Measurements from ENCODE around the gene NPIPB6. TPM values are rescaled to one million over a fixed set of nuclear protein-coding genes. Genes with fewer than 3 reads are reported as not detected.

Gene NPIPB6
- total and polyA plus RNA-seq, 2 experiments from 2014 or later, result 1.5 to 1.8 TPM

DNA sequence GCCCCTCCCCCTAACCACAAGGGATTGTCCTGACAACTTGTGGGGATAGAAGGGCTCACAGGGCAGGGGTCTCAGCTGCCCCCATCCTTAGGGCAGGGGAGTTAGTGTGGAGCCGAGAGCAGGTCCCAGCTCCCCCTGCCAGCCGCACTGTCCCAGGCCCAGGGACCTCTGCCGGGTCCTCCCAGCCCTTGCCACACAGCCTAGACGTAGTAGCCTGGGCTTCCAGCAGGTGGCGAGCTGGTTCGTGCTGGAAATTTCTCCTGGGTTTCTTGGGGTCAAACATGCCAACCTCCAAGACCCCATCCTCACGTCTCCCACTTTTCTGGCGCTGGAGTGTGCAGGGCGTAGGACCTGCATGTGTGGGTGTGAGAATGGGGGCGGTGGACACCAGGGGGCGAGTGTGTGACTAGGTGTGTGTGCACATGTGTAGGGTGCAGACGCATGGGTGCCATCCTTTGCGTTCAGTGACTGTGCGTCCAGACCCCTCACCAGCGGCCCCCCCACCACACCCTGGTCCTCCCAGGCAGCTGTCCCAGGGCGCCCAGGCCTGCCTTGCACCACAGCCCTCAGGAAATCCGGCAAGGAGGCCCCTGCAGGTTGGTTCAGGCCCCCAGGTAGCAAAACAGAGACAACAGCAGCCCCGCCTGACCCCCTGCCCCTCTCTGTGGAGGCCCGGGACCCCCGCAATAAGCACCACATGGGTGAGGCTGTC is 41.5 kb downstream of the NPIPB6 start:
- ATAC-seq, result peak; percentile 80
- H3K4me2 ChIP-seq, result no peak overlapping the region
- no peaks in the 10 kb centered on the region for H3K27me3 ChIP-seq (ENCODE audit: insufficient read depth)
- no peaks in the 10 kb centered on the region; the same call in 1 of the 2 replicates for H3K36me3 ChIP-seq (ENCODE audit: insufficient read depth)
- H3K4me3 ChIP-seq, result no peak overlapping the region
- H3K4me1 ChIP-seq (ENCODE audit: insufficient read depth), result no peaks in the 10 kb centered on the region; the same call in 1 of the 2 replicates
- H3K9me2 ChIP-seq (ENCODE audit: insufficient read depth), result no peaks in the 10 kb centered on the region
- TF ChIP-seq, protein P1, sequence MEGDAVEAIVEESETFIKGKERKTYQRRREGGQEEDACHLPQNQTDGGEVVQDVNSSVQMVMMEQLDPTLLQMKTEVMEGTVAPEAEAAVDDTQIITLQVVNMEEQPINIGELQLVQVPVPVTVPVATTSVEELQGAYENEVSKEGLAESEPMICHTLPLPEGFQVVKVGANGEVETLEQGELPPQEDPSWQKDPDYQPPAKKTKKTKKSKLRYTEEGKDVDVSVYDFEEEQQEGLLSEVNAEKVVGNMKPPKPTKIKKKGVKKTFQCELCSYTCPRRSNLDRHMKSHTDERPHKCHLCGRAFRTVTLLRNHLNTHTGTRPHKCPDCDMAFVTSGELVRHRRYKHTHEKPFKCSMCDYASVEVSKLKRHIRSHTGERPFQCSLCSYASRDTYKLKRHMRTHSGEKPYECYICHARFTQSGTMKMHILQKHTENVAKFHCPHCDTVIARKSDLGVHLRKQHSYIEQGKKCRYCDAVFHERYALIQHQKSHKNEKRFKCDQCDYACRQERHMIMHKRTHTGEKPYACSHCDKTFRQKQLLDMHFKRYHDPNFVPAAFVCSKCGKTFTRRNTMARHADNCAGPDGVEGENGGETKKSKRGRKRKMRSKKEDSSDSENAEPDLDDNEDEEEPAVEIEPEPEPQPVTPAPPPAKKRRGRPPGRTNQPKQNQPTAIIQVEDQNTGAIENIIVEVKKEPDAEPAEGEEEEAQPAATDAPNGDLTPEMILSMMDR (conservative IDR thresholded peaks at IDR 0.05; ENCODE audit: low read depth in 2 of 2), result peak; percentile 72 to 78
- TF ChIP-seq POLR2AphosphoS5 (IDR thresholded peaks at IDR 0.05; ENCODE audit: low read depth), result no peak
- H3K79me2 ChIP-seq (replicated peaks; ENCODE audit: insufficient read depth), result no peaks in the 10 kb centered on the region
- Mint-ChIP-seq H3K27ac (peak overlapping the region; percentile 72; the same call in 1 of the 2 replicates), H3K9me3 (no peaks in the 10 kb centered on the region), H3K27me3 (ENCODE audit: insufficient read depth, low read depth, poor library complexity) (peaks cover 27% of the 10 kb centered on the region), H3K4me1 (peaks cover 7% of the 10 kb centered on the region; the same call in 1 of the 3 replicates), H3K4me3 (no peak overlapping the region), H3K36me3 (ENCODE audit: low read depth) (peaks cover 22% of the 10 kb centered on the region)
- H4K20me1 ChIP-seq (replicated peaks; ENCODE audit: insufficient read depth), result peaks cover 6% of the 10 kb centered on the region; the same call in 1 of the 2 replicates
- DNase-seq (ENCODE audit: low spot score), result peak; percentile 84
- no peaks in the 10 kb centered on the region for H3F3A ChIP-seq (replicated peaks; ENCODE audit: low read depth)
- no peak overlapping the region for H2AFZ ChIP-seq
- no peak overlapping the region for H3K27ac ChIP-seq (ENCODE audit: low read depth)

DNA sequence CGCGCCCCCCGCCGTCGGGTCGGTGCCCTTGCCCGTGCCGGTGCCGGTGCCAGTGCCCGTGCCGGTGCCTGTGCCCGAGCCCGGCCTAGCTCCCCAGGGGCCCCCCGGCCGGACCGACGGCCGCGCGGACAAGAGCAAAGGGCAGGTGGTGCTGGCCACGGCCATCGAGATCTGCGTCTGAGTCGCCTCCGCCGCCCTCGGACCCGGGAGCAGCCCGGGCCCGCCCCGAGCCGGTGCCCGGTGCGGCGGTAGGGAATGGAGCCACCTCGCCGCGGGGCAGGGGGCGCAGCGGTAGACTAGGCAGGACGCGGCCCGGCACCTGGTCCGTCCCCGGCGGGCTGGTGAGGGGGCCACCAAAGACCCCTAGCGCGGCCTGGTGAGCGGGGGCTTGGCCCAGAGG is 42.6 kb downstream of the NPIPB6 start:
- H3K4me1 ChIP-seq (ENCODE audit: insufficient read depth), result no peaks in the 10 kb centered on the region; the same call in 1 of the 2 replicates
- peaks cover 6% of the 10 kb centered on the region; the same call in 1 of the 2 replicates for H4K20me1 ChIP-seq (replicated peaks; ENCODE audit: insufficient read depth)
- peaks cover 28% of the 10 kb centered on the region for H3K27me3 Mint-ChIP-seq (ENCODE audit: insufficient read depth, low read depth, poor library complexity)
- no peak overlapping the region for H3K4me2 ChIP-seq
- H2AFZ ChIP-seq, result no peak overlapping the region
- H3K79me2 ChIP-seq (replicated peaks; ENCODE audit: insufficient read depth), result no peaks in the 10 kb centered on the region
- no peak overlapping the region for H3K4me3 Mint-ChIP-seq
- no peaks in the 10 kb centered on the region for H3K27me3 ChIP-seq (ENCODE audit: insufficient read depth)
- no peak overlapping the region for H3K27ac Mint-ChIP-seq
- no peak for DNase-seq (ENCODE audit: low spot score)
- H3K9me3 Mint-ChIP-seq, result no peaks in the 10 kb centered on the region
- peaks cover 22% of the 10 kb centered on the region for H3K36me3 Mint-ChIP-seq (ENCODE audit: low read depth)
- H3K4me3 ChIP-seq, result no peak overlapping the region
- no peak overlapping the region for H3K27ac ChIP-seq (ENCODE audit: low read depth)
- no peaks in the 10 kb centered on the region; the same call in 1 of the 2 replicates for H3K36me3 ChIP-seq (ENCODE audit: insufficient read depth)
- H3F3A ChIP-seq (replicated peaks; ENCODE audit: low read depth), result no peaks in the 10 kb centered on the region
- no peaks in the 10 kb centered on the region for H3K9me2 ChIP-seq (ENCODE audit: insufficient read depth)
- H3K4me1 Mint-ChIP-seq, result peaks cover 7% of the 10 kb centered on the region; the same call in 1 of the 3 replicates
- no peak for ATAC-seq
- TF ChIP-seq ZNF114 (CRISPR knock-in tag; IDR thresholded peaks at IDR 0.05) (no peak), EZH2phosphoT487 (IDR thresholded peaks at IDR 0.05; ENCODE audit: unreplicated experiment) (no peak), POLR2AphosphoS5 (IDR thresholded peaks at IDR 0.05; ENCODE audit: low read depth) (no peak), CREB1 (CRISPR knock-in tag; IDR thresholded peaks at IDR 0.05; ENCODE audit: low read depth) (no peak), JUNB (IDR thresholded peaks at IDR 0.05; ENCODE audit: unreplicated experiment) (no peak)
- TF ChIP-seq, protein P2, sequence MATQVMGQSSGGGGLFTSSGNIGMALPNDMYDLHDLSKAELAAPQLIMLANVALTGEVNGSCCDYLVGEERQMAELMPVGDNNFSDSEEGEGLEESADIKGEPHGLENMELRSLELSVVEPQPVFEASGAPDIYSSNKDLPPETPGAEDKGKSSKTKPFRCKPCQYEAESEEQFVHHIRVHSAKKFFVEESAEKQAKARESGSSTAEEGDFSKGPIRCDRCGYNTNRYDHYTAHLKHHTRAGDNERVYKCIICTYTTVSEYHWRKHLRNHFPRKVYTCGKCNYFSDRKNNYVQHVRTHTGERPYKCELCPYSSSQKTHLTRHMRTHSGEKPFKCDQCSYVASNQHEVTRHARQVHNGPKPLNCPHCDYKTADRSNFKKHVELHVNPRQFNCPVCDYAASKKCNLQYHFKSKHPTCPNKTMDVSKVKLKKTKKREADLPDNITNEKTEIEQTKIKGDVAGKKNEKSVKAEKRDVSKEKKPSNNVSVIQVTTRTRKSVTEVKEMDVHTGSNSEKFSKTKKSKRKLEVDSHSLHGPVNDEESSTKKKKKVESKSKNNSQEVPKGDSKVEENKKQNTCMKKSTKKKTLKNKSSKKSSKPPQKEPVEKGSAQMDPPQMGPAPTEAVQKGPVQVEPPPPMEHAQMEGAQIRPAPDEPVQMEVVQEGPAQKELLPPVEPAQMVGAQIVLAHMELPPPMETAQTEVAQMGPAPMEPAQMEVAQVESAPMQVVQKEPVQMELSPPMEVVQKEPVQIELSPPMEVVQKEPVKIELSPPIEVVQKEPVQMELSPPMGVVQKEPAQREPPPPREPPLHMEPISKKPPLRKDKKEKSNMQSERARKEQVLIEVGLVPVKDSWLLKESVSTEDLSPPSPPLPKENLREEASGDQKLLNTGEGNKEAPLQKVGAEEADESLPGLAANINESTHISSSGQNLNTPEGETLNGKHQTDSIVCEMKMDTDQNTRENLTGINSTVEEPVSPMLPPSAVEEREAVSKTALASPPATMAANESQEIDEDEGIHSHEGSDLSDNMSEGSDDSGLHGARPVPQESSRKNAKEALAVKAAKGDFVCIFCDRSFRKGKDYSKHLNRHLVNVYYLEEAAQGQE (IDR thresholded peaks at IDR 0.05; ENCODE audit: unreplicated experiment), result no peak
- TF ChIP-seq, protein P3, sequence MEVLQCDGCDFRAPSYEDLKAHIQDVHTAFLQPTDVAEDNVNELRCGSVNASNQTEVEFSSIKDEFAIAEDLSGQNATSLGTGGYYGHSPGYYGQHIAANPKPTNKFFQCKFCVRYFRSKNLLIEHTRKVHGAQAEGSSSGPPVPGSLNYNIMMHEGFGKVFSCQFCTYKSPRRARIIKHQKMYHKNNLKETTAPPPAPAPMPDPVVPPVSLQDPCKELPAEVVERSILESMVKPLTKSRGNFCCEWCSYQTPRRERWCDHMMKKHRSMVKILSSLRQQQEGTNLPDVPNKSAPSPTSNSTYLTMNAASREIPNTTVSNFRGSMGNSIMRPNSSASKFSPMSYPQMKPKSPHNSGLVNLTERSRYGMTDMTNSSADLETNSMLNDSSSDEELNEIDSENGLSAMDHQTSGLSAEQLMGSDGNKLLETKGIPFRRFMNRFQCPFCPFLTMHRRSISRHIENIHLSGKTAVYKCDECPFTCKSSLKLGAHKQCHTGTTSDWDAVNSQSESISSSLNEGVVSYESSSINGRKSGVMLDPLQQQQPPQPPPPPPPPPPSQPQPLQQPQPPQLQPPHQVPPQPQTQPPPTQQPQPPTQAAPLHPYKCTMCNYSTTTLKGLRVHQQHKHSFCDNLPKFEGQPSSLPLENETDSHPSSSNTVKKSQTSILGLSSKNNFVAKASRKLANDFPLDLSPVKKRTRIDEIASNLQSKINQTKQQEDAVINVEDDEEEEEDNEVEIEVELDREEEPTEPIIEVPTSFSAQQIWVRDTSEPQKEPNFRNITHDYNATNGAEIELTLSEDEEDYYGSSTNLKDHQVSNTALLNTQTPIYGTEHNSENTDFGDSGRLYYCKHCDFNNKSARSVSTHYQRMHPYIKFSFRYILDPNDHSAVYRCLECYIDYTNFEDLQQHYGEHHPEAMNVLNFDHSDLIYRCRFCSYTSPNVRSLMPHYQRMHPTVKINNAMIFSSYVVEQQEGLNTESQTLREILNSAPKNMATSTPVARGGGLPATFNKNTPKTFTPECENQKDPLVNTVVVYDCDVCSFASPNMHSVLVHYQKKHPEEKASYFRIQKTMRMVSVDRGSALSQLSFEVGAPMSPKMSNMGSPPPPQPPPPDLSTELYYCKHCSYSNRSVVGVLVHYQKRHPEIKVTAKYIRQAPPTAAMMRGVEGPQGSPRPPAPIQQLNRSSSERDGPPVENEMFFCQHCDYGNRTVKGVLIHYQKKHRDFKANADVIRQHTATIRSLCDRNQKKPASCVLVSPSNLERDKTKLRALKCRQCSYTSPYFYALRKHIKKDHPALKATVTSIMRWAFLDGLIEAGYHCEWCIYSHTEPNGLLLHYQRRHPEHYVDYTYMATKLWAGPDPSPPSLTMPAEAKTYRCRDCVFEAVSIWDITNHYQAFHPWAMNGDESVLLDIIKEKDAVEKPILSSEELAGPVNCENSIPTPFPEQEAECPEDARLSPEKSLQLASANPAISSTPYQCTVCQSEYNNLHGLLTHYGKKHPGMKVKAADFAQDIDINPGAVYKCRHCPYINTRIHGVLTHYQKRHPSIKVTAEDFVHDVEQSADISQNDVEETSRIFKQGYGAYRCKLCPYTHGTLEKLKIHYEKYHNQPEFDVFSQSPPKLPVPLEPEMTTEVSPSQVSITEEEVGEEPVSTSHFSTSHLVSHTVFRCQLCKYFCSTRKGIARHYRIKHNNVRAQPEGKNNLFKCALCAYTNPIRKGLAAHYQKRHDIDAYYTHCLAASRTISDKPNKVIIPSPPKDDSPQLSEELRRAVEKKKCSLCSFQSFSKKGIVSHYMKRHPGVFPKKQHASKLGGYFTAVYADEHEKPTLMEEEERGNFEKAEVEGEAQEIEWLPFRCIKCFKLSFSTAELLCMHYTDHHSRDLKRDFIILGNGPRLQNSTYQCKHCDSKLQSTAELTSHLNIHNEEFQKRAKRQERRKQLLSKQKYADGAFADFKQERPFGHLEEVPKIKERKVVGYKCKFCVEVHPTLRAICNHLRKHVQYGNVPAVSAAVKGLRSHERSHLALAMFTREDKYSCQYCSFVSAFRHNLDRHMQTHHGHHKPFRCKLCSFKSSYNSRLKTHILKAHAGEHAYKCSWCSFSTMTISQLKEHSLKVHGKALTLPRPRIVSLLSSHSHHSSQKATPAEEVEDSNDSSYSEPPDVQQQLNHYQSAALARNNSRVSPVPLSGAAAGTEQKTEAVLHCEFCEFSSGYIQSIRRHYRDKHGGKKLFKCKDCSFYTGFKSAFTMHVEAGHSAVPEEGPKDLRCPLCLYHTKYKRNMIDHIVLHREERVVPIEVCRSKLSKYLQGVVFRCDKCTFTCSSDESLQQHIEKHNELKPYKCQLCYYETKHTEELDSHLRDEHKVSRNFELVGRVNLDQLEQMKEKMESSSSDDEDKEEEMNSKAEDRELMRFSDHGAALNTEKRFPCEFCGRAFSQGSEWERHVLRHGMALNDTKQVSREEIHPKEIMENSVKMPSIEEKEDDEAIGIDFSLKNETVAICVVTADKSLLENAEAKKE (CRISPR knock-in tag; IDR thresholded peaks at IDR 0.05), result no peak
